HFFc6 (cell line): ENCODE results near the gene COG8. TPM values are rescaled to one million over a fixed set of nuclear protein-coding genes. Genes with fewer than 3 reads are reported as not detected.
A peak's percentile ranks its signal among the peaks of the same experiment; 100 is the strongest.

Experiments used
- DNase-seq: peaks from one replicate; pipeline ENCODE4 v3.0.0-alpha.2; 2018
- H3K27ac Mint-ChIP-seq: 2 replicates; pipeline ENCODE4 v1.8.0; 2020; ENCODE audit warnings: mild to moderate bottlenecking, mixed read lengths
- H3K27me3 Mint-ChIP-seq: 2 replicates; pipeline ENCODE4 v1.8.0; 2021; ENCODE audit warnings: mild to moderate bottlenecking, moderate library complexity, mixed read lengths; ENCODE audit not compliant: insufficient read depth
- H3K36me3 Mint-ChIP-seq: 2 replicates; pipeline ENCODE4 v1.8.0; 2021; ENCODE audit warnings: low read depth, mixed read lengths
- H3K4me1 Mint-ChIP-seq: 2 replicates; pipeline ENCODE4 v1.8.0; 2020; ENCODE audit warnings: low read depth, mixed read lengths
- H3K4me3 Mint-ChIP-seq: 2 replicates; pipeline ENCODE4 v1.8.0; 2020; ENCODE audit warnings: mild to moderate bottlenecking, moderate library complexity, mixed read lengths
- H3K9me3 Mint-ChIP-seq: 2 replicates; pipeline ENCODE4 v1.8.0; 2020; ENCODE audit warnings: mild to moderate bottlenecking, mixed read lengths
- CTCF ChIP-seq: fragments of 200-600 bp; sonication (generic); IDR thresholded peaks from 2 replicates; pipeline ENCODE4 v1.5.0; 2021; ENCODE audit warnings: antibody characterized with exemption, mild to moderate bottlenecking
- long read RNA-seq: library from polyadenylated mRNA; unstranded; transcript quantifications from one replicate; pipeline ENCODE4 v2.0.0, GENCODE V29; 2019
- total RNA-seq, 6 experiments: library from RNA; stranded (reverse); fragmentation: NEBNext Ultra II Directional; extraction: Animal tissue kit (Norgen Biotek cat#: 25700); gene quantifications; 2 replicates in 1 of 6; 3 replicates in 5 of 6; pipeline ENCODE4 v1.2.3, GENCODE V29; 2021

The COG8 gene
- total RNA-seq = 10 to 100 TPM; 29.4 to 36.8 (median 35.2) TPM
- long read RNA-seq, full-length matches to known transcripts = 26 of 44 reads
- long read RNA-seq, partial matches to known transcripts = 10 of 44 reads
- long read RNA-seq, other reads (novel, unspliced or antisense) = 8 of 44 reads

GRCh38 chr16:69339289-69340094 lies at the start of gene COG8, which contains the start of gene NIP7:
Gene COG8, minus strand, starts transcription at chr16:69339564. Its CDS starts 12 bp downstream, at chr16:69339552.
Gene NIP7, plus strand, starts transcription at chr16:69339772. Its CDS starts 58 bp downstream, at chr16:69339830.
- peaks cover 2% of the 10 kb centered on the region; the same call in 1 of the 2 replicates for H3K27me3 Mint-ChIP-seq
- H3K4me3 Mint-ChIP-seq = peak within 1 kb of the TSS; percentile 97
- H3K36me3 Mint-ChIP-seq = peaks cover 31% of the 10 kb centered on the region

GRCh38 chr16:69386596-69386995 lies 47.2 kb upstream of the COG8 start:
- DNase-seq = peak; percentile 16
- Mint-ChIP-seq H3K9me3 (no peaks in the 10 kb centered on the region), H3K4me3 (peak overlapping the region; percentile 96), H3K27me3 (no peaks in the 10 kb centered on the region; the same call in 1 of the 2 replicates), H3K27ac (peak overlapping the region; percentile 90; the same call in 1 of the 2 replicates), H3K4me1 (peaks cover 34% of the 10 kb centered on the region), H3K36me3 (peaks cover 31% of the 10 kb centered on the region)
- TF ChIP-seq CTCF = no peak

More at GRCh38 chr16:69339289-69340094, at the start of gene COG8, which contains the start of gene NIP7:
- DNase-seq = peak; percentile 99
- Mint-ChIP-seq H3K27ac (peak within 1 kb of the TSS; percentile 94), H3K9me3 (no peaks in the 10 kb centered on the region), H3K4me1 (peaks cover 29% of the 10 kb centered on the region)
- peak; percentile 93 for TF ChIP-seq CTCF

GRCh38 chr16:69384974-69385373 lies 45.6 kb upstream of the COG8 start:
- peaks cover 31% of the 10 kb centered on the region for H3K36me3 Mint-ChIP-seq
- peak overlapping the region; percentile 96 for H3K4me3 Mint-ChIP-seq
- H3K9me3 Mint-ChIP-seq = no peaks in the 10 kb centered on the region
- no peaks in the 10 kb centered on the region; the same call in 1 of the 2 replicates for H3K27me3 Mint-ChIP-seq
- peaks cover 34% of the 10 kb centered on the region for H3K4me1 Mint-ChIP-seq
- H3K27ac Mint-ChIP-seq = peak overlapping the region; percentile 89
- TF ChIP-seq CTCF = no peak
- no peak for DNase-seq

- no peak overlapping the region; the same call in 1 of the 2 replicates for H3K27ac Mint-ChIP-seq
- peaks cover 43% of the 10 kb centered on the region for H3K4me1 Mint-ChIP-seq
- H3K36me3 Mint-ChIP-seq = peaks cover 46% of the 10 kb centered on the region
- DNase-seq = no peak
- H3K4me3 Mint-ChIP-seq = no peak overlapping the region
- H3K9me3 Mint-ChIP-seq = no peaks in the 10 kb centered on the region
- no peaks in the 10 kb centered on the region; the same call in 1 of the 2 replicates for H3K27me3 Mint-ChIP-seq
- TF ChIP-seq CTCF = no peak
Measured at GRCh38 chr16:69382421-69382820, 43.1 kb upstream of the COG8 start.

- Mint-ChIP-seq H3K36me3 (peaks cover 47% of the 10 kb centered on the region), H3K4me1 (peaks cover 43% of the 10 kb centered on the region), H3K9me3 (no peaks in the 10 kb centered on the region), H3K27me3 (no peaks in the 10 kb centered on the region; the same call in 1 of the 2 replicates), H3K27ac (peak overlapping the region; percentile 24; the same call in 1 of the 2 replicates), H3K4me3 (no peak overlapping the region)
- TF ChIP-seq CTCF = no peak
- no peak for DNase-seq
Measured at GRCh38 chr16:69381231-69381630, 41.9 kb upstream of the COG8 start.
